Bone marrow (tissue), 2 donors: Measurements from ENCODE around the gene PTPRC.
A peak's percentile ranks its signal among the peaks of the same experiment; 100 is the strongest.

Experiments
- DNase-seq, 2 donors: peaks; one replicate each; lab custom pipeline; 2025; lab: John Stamatoyannopoulos, UW

Gene PTPRC

DNA sequence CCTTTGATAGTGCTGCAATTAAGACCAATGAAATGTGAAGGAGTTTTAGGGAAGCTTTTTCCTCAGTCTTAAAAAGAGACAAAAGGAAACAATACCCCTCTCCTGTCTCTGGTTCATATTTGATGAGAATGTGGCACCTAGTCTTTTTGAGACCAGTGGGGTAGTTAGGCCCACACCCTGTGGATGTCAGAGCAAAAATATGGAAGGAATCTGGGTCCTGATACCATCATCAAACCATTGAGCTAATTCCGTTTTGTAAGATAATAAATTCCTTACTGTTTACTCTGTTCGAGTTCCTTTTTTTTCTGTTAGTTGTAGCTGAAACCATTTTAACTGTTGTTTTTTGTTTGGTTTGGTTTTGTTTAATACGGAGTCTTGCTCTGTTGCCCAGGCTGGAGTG is 33.3 kb downstream of the PTPRC start:
- no peak for DNase-seq

DNA sequence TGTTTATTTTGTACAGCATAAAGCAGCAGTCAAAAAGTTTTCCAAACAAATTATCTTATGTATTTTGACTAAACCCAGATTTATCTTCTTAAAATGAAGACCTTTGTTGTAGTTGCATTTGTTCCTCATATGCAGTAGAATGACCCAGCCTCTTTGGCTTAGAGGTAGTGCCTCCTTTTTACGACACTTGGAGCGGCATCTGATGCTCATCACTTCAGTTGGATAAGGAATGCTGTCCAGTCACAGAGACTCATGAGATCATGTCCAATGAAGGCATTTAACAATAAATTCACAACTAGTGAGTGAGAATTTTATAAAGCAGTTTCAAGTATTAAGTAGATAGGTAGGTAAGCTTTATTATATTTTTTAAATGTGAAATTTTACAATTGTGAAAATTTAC is 35.2 kb downstream of the PTPRC start:
- no peak for DNase-seq

DNA sequence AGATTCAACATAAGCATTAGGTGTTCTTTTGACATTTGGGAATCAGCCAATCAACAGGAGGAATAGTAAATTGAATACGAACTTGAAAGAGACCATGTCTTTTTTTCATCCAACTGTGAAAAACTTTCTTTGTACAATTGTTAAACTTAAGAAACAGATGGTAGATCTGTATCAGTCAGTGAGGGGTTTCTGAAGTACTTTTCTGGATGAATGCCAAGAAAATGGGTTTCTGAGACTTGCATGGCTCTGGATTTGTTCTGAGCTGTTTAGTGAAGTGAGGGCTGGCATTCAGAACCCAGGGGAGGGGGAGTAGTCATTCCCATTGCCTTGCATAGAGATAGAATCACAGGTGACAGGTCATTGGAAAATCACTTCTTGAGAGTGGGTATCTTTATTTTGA is 37.4 kb downstream of the PTPRC start:
- DNase-seq, result peak in 1 of 2 donors; percentile 38

DNA sequence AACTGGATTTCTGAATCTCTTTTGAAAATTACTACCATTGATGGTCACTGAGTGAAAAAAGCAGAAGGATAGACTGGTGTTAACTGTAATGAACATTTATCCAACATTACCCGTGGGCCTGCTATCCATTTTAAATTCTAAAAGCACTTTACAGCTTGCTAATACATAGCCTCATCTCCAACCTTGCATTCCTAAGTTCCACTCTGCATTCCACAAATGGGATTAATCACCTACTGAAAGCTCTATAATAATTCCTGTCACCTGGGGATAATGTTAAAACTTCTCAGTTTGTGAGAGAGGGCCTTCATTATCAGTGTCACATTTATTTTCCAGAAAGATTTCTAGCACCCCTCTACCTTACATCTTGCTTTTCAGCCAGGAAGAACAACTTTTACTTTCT is 38.2 kb downstream of the PTPRC start:
- DNase-seq, result no peak

DNA sequence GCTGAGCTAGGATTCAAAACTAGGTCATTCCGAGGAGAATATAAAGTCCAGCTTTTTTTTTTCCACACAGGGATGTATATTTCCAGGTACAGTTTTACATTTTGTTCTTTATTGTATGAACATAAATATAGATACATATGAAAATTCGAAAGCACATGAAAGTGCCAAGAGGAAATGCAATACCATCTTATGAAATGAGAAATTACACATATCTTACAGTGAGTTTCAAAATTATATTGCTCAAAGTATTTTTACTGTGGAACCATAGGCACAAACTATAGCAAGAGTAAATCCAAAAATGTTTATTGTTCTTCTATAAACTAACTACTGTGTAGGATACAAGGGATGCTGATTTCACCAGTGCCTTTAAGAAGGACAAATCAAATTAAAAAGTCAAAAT is 39.0 kb downstream of the PTPRC start:
- no peak for DNase-seq

DNA sequence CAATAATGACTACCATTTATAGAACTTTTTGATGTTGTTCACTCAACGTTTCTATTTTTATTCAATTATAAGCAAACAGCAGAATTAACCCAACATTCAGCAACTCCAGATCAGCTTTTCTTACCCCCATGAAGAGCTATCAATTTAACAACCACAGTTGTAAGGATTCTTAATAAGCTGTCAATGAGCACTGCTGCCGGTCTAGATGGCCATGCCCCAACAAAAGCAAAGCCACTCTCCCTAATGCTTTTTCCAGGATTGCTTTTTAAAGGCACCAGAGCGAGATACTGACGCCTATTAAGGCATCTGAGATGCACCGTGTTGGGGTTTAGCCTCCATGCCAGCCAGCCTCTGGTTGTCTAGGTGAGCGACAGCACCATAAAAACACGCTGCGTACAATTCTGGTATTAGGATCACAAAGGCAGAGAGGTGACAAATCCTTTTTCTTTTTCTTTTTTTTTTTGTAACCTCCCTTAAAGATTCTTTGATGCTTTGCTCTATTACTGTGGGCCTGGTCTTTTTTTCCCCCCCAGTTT is 39.5 kb downstream of the PTPRC start:
- DNase-seq, result no peak

DNA sequence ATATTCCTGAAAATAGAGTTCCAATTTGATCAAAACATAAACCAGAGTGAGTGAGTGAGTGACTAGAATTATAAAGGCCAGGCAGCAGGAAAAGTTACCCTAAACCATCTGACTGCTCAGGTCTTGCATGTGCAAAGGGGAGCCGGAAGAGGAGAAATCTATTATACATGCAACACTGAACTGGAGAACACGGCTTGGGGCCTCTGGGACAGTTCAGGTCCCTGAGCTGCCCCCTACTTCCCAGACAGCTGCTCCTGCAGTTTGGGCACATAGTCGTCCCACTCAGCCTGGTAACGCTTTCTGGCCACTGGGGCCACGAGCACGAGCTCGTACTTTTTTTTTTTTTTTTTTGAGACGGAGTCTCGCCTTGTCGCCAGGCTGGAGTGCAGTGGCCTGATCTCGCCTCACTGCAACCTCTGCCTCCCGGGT is 40.1 kb downstream of the PTPRC start:
- DNase-seq, result no peak

DNA sequence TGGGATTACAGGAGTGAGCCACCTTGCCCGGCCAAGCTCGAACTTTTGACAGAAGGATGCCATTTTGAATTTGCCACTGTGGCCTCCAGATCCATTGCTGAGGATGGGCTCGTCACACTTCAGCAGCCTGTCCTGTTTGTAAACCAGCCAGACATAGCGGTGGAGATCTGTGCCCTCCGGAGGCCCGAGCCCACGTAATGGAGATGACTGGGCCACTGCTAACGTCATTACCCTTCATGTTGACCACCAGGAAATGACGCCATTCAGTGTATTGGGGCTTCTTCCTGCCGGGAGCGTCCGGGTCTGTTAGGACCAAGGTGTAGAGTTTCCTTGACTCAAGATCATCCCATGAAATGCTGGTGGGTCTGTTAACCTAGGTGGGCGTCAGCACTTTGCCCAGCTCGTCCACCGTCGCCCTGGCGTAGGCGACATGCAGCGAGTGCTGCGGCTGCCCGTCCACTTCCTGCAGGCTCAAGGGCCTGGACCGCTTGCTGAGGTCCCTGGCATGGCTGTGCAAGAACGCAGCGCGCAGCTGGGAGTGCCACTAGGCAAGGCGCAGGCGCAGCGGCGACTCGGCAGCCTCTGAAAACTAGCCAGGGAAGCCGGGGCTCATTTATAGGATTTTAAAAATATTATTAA is 40.8 kb downstream of the PTPRC start:
- DNase-seq, result no peak

DNA sequence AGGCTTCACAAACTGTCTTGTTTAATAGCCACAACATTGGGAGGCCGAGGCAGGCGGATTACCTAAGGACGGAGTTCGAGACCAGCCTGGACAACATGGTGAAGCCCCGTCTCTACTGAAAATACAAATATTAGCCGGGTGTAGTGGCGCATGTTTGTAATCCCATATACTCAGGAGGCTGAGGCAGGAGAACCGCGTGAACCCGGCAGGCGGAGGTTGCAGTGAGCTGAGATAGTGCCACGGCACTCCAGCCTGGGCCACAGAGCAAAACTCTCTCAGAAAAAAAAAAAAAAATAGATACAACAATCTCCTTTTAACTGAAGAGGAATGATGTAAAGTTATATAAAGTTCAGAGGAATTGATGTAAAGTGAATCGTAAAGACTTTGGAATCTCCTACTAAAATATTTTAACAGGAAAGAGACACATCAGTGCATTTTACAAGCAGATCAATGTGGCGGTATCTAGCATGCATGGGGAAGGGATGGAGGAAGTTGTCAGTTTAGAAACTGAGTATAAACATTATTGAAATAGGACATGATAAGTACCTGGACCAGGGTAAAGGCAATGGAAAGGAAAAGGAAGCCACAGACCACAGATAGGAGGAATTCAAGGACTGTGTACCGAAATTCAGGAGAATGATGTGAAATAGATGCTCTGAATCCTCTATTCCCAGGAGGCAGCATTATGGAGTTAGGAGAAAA is 41.5 kb downstream of the PTPRC start:
- no peak for DNase-seq

DNA sequence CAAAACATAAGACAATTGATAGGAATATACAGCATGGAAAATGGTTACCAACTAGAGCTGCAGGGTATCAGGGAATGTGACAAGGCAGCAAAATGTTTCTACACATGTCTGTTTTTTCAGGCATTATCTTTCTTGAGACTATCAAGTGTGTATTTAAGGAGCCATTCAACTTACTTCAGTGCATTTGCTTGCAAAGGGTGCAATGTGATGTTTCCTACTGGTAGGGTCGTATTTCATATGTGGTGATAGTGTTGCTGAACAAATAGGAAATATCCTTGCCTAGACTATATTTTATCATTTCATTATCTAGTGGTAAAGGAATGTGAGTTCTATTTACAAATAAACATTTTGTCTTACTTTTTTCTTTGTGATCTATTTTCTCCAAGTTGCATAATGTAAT is 42.4 kb downstream of the PTPRC start:
- DNase-seq, result no peak

DNA sequence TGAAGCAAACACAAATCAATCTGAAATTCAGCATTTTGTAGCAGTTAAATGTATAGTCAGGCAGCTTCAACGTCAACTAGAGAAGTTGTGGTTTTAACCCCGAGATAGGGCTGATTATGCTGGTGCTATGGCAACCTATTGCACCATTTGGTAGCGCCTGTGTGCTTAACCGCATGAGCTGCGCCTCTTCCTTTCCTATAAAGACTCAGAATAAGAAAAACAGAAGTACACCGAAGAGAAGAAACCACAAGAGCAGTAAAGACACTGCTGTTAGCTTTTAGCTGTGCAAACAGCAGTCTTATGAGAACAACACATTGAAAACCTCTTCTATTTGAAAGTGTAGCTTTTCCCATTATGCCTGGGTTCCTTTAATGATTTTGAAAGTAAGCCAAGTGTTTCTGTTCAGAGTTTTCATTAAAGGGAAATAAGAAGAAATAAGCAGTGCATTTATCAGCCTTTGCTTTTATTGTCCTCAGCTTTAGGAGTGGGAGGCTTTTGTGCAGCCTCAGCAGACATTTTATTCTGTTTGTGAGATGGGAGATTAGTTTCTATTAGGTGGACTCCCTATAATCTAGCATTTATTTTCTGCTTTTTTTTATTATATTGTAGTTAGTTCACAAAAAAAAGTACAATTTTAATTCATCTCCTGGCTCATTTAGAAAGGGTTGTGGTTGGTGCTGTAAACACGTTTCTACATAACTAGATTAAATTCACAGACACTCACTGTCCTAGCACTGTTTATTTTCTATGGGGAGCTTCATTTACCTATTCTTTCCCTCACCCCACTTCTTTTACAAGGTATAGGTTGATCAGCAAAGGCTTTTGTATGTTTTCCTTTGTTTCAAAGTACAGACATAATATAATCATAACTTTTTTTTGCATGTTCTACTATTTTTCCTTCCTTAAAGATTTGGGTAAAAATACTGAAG is 43.3 kb downstream of the PTPRC start:
- peak; percentile 10 to 99 for DNase-seq

DNA sequence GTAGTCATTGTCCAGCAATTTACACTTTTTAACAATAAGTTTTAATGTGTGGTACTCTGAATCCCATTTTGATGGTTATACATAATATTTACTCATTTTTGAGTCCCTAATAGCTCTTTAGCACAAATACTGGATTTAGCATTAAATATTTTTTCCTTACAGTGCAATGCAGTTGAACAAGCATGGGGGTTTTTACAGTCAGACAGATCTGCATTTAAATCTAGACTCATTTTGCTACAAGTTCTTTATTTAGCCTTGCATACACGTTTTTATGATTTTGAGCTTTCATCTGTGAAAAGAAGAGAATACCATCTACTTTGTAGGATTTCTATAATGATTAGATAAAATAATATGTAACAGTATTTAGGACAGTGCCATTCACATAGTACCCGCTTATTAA is 44.0 kb downstream of the PTPRC start:
- DNase-seq, result no peak

DNA sequence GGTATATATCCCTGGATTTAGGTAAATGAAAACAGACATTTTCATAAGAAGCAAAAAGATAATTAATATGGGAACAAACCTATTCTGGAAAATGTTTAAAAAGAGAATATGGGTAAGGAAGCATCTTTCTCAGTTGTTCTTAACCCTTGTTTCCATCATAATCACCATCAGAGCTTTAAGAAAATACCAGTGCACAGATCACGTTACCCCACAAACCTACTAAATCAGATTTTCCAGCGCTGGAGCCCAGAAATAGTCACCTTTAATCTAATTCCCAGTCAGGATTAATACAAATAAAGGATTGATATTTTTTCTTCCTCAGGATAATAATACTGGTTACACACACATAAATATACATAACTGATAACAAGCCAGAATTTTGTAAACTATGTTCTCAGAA is 44.6 kb downstream of the PTPRC start:
- no peak for DNase-seq

DNA sequence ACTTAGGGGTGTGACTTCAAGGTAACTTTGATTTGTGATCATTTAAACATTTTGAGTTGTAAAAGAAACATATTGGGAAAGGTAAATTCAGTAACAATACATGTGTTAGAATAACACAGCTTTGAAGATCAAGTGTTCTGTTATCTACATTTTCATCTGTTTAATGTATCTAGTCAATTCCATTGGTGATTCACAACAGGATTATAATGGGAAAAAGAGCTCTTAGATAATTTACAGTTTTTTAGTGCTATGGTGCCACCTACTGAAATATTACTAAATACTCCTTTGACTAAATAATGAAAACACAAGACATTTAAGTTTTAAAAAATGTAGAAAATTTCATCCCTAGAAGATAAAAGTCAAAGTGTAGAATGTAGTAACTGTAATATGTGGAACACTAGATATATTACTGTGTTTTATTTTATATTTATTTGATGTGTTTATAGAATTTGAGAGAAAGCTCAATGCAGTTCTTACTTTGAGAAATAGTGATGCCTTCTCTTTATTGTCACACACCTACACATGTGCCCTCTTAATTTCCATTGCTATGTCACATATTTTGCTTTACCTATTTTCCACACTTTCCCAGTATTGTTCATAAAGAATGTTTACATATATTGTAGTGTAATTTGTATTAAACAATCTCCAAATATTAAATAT is 47.4 kb downstream of the PTPRC start:
- peak in 1 of 2 donors; percentile 49 for DNase-seq

DNA sequence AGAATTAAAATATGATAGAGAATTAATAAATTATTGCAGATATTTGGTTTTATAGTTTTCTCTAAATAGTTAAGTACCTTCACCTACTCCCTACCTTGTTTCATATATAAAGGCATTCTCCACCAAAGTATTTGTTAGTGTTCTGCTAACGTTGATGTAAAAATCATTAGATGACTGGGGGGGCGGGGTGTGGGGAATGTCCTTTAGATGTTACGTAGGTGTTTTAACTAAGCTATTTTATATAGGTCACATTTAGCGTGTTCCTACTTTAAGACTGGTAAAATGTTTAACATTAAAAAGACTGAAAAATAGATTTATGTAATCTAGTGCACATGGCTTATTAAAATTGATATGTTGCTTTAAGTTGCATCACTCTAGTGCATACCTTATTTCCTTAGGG is 48.6 kb downstream of the PTPRC start:
- no peak for DNase-seq

DNA sequence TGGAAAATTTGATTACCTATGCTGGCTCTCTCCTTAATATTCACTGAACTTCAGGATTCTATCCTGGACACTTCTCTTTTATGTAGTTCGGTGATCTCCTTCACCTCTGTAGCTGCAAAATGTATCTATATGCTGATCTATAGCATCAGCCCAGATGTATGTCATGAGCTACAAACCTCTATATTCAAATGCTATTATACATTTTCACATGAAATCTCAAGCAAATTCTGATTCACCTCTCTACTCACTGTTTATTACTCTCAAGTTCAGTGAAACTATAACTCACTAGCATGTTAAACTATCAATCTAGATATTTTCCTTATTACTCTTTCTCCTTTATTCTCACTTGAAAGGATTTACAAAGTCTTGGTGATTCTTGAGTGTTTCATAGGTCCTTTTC is 52.2 kb downstream of the PTPRC start:
- DNase-seq, result no peak

DNA sequence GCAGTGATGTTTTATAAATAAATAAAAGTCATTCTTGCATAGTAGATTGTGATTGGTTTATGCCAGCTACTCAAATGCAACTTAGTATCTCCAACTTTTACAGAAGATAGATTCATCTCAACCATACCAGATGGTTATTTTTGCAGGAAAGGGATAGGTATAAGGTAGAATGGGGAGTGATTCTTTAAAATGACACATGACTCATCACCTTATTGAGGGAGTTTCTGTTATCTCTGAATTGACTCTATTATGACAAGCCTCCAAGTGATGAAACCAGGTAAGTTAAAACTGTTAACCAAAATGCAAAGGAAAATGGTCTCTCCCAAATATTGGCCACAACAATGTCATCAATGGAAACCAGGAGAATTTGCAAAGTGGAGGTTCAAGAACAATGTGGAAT is 54.5 kb downstream of the PTPRC start:
- no peak for DNase-seq

DNA sequence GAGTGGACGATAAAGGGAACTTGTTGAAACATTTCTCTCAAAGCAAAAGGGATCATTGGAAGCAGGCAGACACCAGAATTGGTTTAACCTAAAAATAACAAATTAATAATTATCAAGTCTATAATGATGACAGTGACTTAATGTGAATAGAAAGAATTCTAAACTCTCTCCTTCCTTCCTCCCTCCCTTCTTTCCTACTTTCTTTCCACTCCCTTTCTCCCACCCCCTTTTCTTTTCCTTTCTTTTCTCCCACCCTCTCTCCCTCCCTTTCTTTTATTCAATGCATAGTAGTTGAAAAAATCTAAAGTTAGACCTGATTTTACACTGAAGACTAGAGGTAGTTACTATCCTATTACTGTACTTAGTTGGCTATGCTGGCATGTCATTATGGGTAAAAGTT is 55.7 kb downstream of the PTPRC start:
- no peak for DNase-seq

DNA sequence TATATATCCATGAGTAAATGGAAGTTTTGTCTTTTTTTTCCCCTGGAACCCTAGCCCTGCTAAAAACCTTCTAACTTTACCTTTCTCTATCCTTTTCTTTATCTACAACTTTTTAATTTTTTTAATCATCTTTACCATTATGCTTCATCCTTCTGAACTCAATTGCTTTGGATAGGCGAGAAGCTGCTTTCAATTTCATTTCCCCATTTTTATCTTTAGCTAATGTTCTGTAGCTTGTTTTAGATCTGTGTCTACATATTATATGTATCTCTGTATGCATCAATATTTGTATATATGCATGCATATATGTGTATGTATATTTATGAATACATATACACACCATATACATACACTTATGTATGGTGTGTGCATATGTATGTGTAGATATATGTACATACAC is 57.4 kb downstream of the PTPRC start:
- no peak for DNase-seq

DNA sequence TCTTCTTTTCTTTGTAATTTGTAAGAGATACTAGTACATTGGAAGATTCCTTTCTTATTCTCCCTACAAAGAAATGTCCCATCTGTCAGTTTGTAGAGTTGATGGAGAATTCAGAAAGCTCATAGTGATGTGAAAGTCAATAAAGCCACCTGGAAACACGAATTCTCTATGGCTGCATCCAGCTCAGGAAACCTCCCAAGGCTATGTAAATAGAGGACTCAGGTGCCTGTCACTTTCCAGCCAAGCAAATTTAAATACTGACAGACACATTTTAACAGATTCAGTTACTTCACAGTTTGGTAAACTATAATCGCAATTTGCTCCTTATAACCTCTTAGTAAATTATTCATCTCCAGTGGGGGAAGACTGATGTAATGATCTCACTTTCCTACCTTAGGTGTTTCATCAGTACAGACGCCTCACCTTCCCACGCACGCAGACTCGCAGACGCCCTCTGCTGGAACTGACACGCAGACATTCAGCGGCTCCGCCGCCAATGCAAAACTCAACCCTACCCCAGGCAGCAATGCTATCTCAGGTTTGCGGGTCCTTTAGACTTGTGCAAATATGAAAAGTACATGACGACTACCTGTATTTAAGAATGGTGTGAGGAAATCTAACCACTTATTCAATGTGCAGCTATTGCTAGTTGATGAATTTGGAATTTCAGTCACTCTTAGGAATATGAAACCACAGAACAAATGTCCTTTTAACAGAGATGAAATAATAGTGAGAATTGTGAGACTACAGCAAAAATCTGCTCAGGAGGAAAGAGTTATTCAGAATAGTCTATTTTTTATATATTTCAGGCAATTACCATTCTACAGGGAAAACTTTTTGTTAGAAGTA is 60.6 kb downstream of the PTPRC start:
- no peak for DNase-seq

DNA sequence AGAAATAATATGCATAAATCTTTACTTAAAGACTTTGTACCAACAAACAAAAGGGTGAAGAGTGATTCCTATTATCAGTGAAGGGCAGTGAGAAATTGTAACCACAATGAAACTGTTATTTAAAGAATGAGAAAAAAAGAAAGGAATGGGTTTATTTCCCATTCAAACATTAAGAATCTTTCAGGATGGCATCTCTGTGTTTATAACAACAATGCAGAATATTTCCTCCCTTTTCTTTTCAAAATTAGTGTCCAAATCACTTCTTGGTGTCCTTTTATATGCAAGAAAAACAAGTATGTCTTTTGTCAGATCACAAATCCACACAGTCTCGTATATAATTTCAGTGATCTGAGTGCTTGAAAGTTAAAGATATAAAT is 61.2 kb downstream of the PTPRC start:
- no peak for DNase-seq
